PC-3 (cell line): ENCODE results near the gene RNF41.

ENCODE experiments used
- CTCF ChIP-seq: fragments of 300-600 bp; sonication (generic); conservative IDR thresholded peaks from 2 replicates; pipeline ENCODE4 v1.5.1; 2017; ENCODE audit warnings: antibody characterized with exemption, low read depth, mild to moderate bottlenecking, low read length
- EZH2 ChIP-seq: fragments of 300-600 bp; sonication (generic); IDR thresholded peaks from one replicate; pipeline ENCODE4 v1.6.1; 2017; ENCODE audit warnings: antibody characterized with exemption, mild to moderate bottlenecking, low read length; ENCODE audit not compliant: unreplicated experiment
- EZH2phosphoT487 ChIP-seq: fragments of 300-600 bp; sonication (generic); IDR thresholded peaks from 2 replicates; pipeline ENCODE4 v1.6.1; 2018; ENCODE audit warnings: mild to moderate bottlenecking, antibody characterized with exemption, low read length, borderline replicate concordance

- TF ChIP-seq CTCF: peak; percentile 42
- no peak for TF ChIP-seq EZH2
- TF ChIP-seq EZH2phosphoT487: no peak
Observed at GRCh38 chr12:56257491-56258067, 35.9 kb upstream of the RNF41 start.
